Mucosa of descending colon (tissue), 3 donors: ENCODE data around the gene IFT20. TPM values are rescaled to one million over a fixed set of nuclear protein-coding genes. Genes with fewer than 3 reads are reported as not detected.

ENCODE experiments used
- ATAC-seq: fragments of 200-7000 bp; cut with Tn5 transposase; one replicate; pipeline ENCODE4 v1.9.1; 2020; ENCODE audit warnings: mild to moderate bottlenecking, moderate library complexity
- DNase-seq, 3 donors: peaks; one replicate each; pipeline ENCODE4 v3.0.0-alpha.2; 2020
- H3K36me3 ChIP-seq: fragments of 200-600 bp; one replicate; pipeline ENCODE4 v1.8.0; 2021; ENCODE audit warnings: low read depth, mild to moderate bottlenecking
- H3K4me1 ChIP-seq: fragments of 200-600 bp; one replicate; pipeline ENCODE4 v1.8.0; 2021; ENCODE audit warnings: low read depth, mild to moderate bottlenecking
- H3K4me3 ChIP-seq: fragments of 200-600 bp; one replicate; pipeline ENCODE4 v1.8.0; 2021; ENCODE audit warnings: mild to moderate bottlenecking
- H3K9me3 ChIP-seq: fragments of 200-600 bp; one replicate; pipeline ENCODE4 v1.8.0; 2021; ENCODE audit warnings: mild to moderate bottlenecking
- intact Hi-C, 2 donors: fragments of 100-400 bp; cut with DNase I in 1 of 2; cut with micrococcal nuclease in 1 of 2; formaldehyde crosslinking; loops; one replicate each; pipeline versions ENCODE4 v1.11.0 to v1.11.1; 2022; cut with DNase I, micrococcal nuclease
- total RNA-seq, 3 donors: library from RNA; stranded (reverse); fragmentation: NEBNext Ultra II Directional in 2 of 3; extraction: Animal tissue kit (Norgen Biotek cat#: 25700) in 2 of 3; gene quantifications; one replicate each; pipeline versions ENCODE4 v1.2.1 to v1.2.4, GENCODE V29; 2021 to 2023
- TF ChIP-seq, protein P1 (sequence below): fragments of 200-600 bp; IDR thresholded peaks from one replicate; pipeline ENCODE4 v1.8.0; 2022; ENCODE audit warnings: antibody characterized with exemption, mild to moderate bottlenecking
- donor health status: DM: no; HTN: no; CAD: no; lungs with moderate emphysema.
- donor health status: DM: no; HTN: no; CAD: no.
- donor health status: DM: no; HTN: yes; CAD: no.

Gene IFT20
- total RNA-seq, 3 donors from 2014 or later: 23.6 to 44.1 (median 28.0) TPM

DNA sequence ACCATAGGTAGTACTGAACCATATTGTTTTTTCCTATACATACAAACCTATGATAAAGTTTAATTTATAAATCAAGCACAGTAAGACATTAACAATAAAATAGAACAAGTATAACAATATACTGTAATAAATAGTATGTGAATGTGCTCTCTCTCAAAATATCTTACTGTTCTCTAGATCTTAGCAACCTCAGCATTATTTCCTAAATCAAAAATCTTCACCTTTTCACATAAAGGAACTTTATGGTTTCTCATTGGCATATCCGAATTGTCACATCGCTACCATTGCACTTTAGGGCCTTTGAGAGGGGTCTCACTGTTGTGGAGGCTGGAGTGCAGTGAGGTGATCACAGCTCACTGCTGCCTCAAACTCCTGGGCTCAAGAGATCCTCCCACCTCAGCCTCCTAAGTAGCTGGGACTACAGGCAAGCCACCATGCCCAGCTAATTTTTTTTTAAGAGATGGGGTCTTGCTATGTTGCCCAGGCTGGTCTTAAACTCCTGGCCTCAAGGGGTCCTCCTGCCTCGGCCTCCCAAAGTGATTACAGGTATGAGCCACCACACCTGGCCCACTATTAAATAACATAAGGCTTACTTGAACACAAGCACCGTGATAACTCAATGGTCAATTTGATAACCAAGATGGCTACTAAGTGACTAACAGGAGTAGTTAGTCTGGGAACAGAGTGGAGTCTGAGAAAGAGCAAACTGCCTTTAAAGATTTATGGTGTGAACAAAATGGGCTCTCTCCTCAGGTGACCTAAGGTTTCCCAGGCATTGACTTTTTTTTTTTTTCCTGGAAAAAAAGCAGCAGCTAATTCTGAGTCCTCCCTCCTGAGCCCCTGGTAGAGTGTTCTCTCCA, 19.2 kb downstream of the IFT20 start:
- Histone ChIP-seq H3K36me3 (no peaks in the 10 kb centered on the region), H3K4me3 (no peak overlapping the region), H3K9me3 (no peaks in the 10 kb centered on the region), H3K4me1 (peaks cover 14% of the 10 kb centered on the region)
- TF ChIP-seq, protein P1, sequence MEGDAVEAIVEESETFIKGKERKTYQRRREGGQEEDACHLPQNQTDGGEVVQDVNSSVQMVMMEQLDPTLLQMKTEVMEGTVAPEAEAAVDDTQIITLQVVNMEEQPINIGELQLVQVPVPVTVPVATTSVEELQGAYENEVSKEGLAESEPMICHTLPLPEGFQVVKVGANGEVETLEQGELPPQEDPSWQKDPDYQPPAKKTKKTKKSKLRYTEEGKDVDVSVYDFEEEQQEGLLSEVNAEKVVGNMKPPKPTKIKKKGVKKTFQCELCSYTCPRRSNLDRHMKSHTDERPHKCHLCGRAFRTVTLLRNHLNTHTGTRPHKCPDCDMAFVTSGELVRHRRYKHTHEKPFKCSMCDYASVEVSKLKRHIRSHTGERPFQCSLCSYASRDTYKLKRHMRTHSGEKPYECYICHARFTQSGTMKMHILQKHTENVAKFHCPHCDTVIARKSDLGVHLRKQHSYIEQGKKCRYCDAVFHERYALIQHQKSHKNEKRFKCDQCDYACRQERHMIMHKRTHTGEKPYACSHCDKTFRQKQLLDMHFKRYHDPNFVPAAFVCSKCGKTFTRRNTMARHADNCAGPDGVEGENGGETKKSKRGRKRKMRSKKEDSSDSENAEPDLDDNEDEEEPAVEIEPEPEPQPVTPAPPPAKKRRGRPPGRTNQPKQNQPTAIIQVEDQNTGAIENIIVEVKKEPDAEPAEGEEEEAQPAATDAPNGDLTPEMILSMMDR: no peak
- intact Hi-C loops: no loop called here
- no peak for DNase-seq
- no peak for ATAC-seq

DNA sequence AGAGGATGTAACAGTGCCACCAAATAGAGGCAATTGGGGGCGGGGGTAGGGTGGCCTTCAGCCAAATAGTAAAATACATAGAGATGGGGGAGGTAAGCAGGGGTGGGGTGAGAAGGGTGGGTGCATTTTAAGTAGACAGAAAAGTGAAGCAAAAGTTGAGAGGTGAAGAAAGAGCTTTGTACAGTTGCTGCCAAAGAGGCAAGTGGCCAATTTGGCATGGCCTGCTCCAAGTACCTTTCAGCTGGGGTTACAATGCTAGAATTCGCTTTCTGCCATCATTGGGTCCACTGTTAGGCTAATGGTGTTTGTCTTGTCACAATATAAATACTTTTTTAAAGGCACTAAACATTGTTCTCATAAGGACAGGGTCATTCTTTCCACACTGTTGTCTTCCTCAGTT, 21.4 kb downstream of the IFT20 start:
- intact Hi-C loops: no loop called here
- Histone ChIP-seq H3K4me1 (peaks cover 6% of the 10 kb centered on the region), H3K9me3 (no peaks in the 10 kb centered on the region), H3K36me3 (no peaks in the 10 kb centered on the region), H3K4me3 (no peak overlapping the region)
- ATAC-seq (no peak), DNase-seq (no peak)
- TF ChIP-seq, protein P1: no peak

DNA sequence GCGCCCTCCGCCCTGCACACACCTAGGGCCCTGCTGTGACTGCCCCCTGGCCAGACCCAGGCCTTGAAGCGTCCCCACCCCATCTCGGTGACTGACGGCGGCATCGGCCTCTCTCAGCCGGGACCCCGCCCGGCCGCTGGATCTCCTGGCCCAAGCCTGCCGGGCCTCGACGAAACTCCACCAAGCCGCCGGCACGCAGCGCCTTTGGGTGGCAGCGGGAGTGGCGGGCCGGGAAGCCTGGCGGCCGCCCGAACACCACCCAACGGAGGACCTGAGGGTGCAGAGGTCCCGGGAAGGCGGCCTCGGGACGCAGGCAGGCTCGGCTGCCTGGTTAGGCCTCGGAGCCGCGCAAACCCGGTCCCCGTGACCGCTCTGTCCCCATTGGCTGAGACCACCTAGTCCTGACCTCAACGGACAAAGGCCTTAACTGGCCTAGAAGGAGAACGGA, 28.3 kb downstream of the IFT20 start:
- ATAC-seq: no peak
- DNase-seq: no peak
- Histone ChIP-seq H3K36me3 (no peaks in the 10 kb centered on the region), H3K4me1 (no peaks in the 10 kb centered on the region), H3K9me3 (no peaks in the 10 kb centered on the region), H3K4me3 (no peak overlapping the region)
- TF ChIP-seq, protein P1: no peak
- intact Hi-C loops: no loop called here

DNA sequence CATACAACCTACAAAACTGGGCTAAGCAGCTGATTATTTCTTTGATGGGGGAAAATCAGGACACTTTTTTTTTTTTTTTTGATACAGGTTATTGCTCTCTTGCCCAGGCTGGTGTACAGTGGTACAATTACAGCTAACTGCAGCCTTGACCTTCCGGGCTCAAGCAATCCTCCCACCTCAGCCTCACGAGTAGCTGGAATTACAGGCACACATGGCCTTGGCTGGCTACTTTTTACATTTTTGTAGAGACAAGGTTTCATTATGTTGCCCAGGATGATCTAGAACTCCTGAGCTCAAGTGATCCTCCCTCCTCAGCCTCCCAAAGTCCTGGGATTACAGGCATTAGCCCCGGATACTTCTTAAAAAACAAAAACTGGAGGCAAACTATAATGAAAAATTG, 36.8 kb downstream of the IFT20 start:
- H3K4me3 ChIP-seq: no peak overlapping the region
- intact Hi-C loops: no loop called here
- DNase-seq (no peak), ATAC-seq (no peak)
- TF ChIP-seq, protein P1: no peak
- H3K4me1 ChIP-seq: no peaks in the 10 kb centered on the region
- H3K36me3 ChIP-seq: no peaks in the 10 kb centered on the region
- H3K9me3 ChIP-seq: no peaks in the 10 kb centered on the region

DNA sequence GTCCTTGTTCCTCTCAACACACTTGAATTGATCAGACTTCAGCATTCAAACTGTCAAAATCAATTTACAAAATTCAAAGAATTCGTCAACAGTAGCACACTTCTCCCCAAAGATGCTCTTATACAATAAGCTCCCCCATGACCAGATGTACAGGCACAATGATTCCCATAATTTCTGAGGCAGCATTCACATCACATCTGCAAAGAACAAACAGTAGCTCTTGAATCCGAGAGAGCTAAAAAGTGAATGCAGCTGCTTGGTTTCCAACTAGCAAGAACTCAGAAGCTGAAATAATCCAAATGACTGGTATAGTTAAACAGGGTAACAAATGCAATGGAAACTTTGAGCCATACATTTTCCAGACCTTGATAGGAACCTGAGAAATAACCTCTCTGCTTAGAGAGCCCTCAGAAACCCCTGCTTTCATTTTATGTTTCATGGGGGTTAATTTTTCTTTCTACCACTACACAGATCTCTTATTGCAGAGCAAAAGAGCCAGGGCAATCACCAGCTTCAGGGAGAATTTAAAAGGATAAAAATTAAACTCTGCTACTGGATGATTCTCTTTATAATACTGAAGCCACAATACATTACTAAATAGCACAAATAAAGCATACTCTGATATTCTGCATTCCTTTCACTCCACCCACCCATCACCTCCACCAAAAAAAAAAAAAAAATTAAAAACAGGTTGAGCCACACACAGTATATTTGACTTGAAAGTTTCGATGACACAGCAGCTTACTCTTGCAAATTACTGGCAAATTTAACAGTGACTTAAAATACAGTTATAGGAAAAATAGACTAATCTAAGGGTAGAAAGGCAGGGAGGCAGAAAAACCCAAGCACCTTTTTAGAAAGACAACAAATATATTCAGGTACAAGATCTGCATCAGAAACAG, 39.3 kb downstream of the IFT20 start:
- Histone ChIP-seq H3K4me3 (no peak overlapping the region), H3K36me3 (no peaks in the 10 kb centered on the region), H3K4me1 (no peaks in the 10 kb centered on the region), H3K9me3 (no peaks in the 10 kb centered on the region)
- intact Hi-C loops: no loop called here
- no peak for DNase-seq
- no peak for ATAC-seq
- TF ChIP-seq, protein P1: no peak
